Heart left ventricle (tissue), 16 donors: Measurements from ENCODE around the gene SPC24. TPM values are rescaled to one million over a fixed set of nuclear protein-coding genes. Genes with fewer than 3 reads are reported as not detected.
"Not testable (repeated sequence)": the region's sequence is repeated elsewhere in the genome, so short reads cannot be mapped to it uniquely, and the experiment has no call there.

ENCODE experiments used
- ATAC-seq, 4 donors: fragments of 200-7000 bp; cut with Tn5 transposase; one replicate each; pipeline ENCODE4 v1.9.1; 2020 to 2022; ENCODE audit warnings: moderate library complexity in 4 of 4, mild to moderate bottlenecking in 3 of 4, moderate number of reproducible peaks in 1 of 4
- DNase-seq, 5 donors: peaks; one replicate each; pipeline ENCODE4 v3.0.0-alpha.2; 2020
- H3K27ac ChIP-seq, 12 donors: fragments of 200-600 bp; sonication (generic) in 4 of 12; one replicate each; pipeline versions ENCODE4 v1.5.0 to v1.8.0; 2016 to 2022; ENCODE audit warnings: mild to moderate bottlenecking in 2 of 12
- H3K27me3 ChIP-seq, 9 donors: fragments of 200-600 bp; sonication (generic) in 2 of 9; one replicate each; pipeline versions ENCODE4 v1.5.1 to v1.8.0; 2016 to 2022; ENCODE audit warnings: mild to moderate bottlenecking in 3 of 9
- H3K36me3 ChIP-seq, 9 donors: fragments of 200-600 bp; sonication (generic) in 2 of 9; one replicate each; pipeline versions ENCODE4 v1.5.0 to v1.8.0; 2018 to 2022; ENCODE audit warnings: mild to moderate bottlenecking in 2 of 9
- H3K4me1 ChIP-seq, 12 donors: fragments of 200-600 bp; sonication (generic) in 4 of 12; one replicate each; pipeline versions ENCODE4 v1.5.0 to v1.8.0; 2016 to 2022; ENCODE audit warnings: mild to moderate bottlenecking in 3 of 12
- H3K4me3 ChIP-seq, 12 donors: fragments of 200-600 bp; sonication (generic) in 4 of 12; one replicate each; pipeline versions ENCODE4 v1.5.0 to v1.8.0; 2017 to 2022; ENCODE audit warnings: mild to moderate bottlenecking in 9 of 12, moderate library complexity in 4 of 12
- H3K9me3 ChIP-seq, 12 donors: fragments of 200-600 bp; sonication (generic) in 4 of 12; one replicate each; pipeline versions ENCODE4 v1.5.0 to v1.8.0; 2016 to 2022; ENCODE audit warnings: mild to moderate bottlenecking in 1 of 12
- POLR2A ChIP-seq, 2 donors: fragments of 450-650 bp; IDR thresholded peaks; one replicate each; pipeline ENCODE4 v1.6.1; 2017; ENCODE audit warnings: antibody characterized with exemption in 2 of 2, mild to moderate bottlenecking in 2 of 2, moderate library complexity in 2 of 2
- WGBS, 4 donors: extraction: QIAGEN DNeasy Blood & Tissue Kit in 2 of 4; methylation state at CpG; one replicate each; pipeline versions ENCODE4 v1.1.5 to v1.1.7; 2013 to 2018; 5-methylcytosine and 5-hydroxymethylcytosine counted together
- intact Hi-C, 10 donors: fragments of 100-400 bp; cut with DNase I; formaldehyde crosslinking; loops; one replicate each; pipeline versions ENCODE4 v1.11.1 to v1.14.2; 2022
- polyA plus RNA-seq, 2 donors: library from polyadenylated mRNA; stranded (reverse); fragments of 200-250 nt; gene quantifications; one replicate each; pipeline ENCODE4 v1.2.3, GENCODE V29; 2013
- total RNA-seq, 9 donors: library from RNA; depleted of rRNA in 2 of 9; stranded (reverse); fragments of >200 nt in 2 of 9; fragmentation: NEBNext Ultra II Directional in 3 of 9; extraction: Animal tissue kit (Norgen Biotek cat#: 25700) in 3 of 9; gene quantifications; one replicate each; pipeline versions ENCODE4 v1.1.0 to v1.2.4, GENCODE V29; 2016 to 2023
- TF ChIP-seq, protein P1 (sequence below), 12 donors: fragments of 200-600 bp; sonication (generic) in 4 of 12; IDR thresholded peaks; one replicate each; pipeline versions ENCODE4 v1.5.0 to v1.8.0; 2018 to 2022; ENCODE audit warnings: antibody characterized with exemption in 12 of 12, mild to moderate bottlenecking in 5 of 12
- donor health status: ischemic (EF 13 %, LVEDD 7.1; RV severe dilation, severe dysfunction).
- donor health status: healthy with polysubstance abuse.
- donor health status: DM: no; HTN: yes; CAD: no.
- donor health status: DM: no; HTN: no; CAD: no.
- donor health status: ischemic (EF 25% LVEDD 6.9; RV normal size, moderate dysfunction).
- donor health status: ischemic (EF 25% LVEDD 5.7; RV mildly dilated, moderate dysfunction).
- donor health status: healthy.
- donor health status: DM: yes; HTN: yes; CAD: no.
- donor health status: ischemic (EF 35%, LVEDD 5.7; RV mildly dilated, moderate dysfunction).
- donor health status: nonischemic (EF 11% LVEDD 7.7; RV severe dilation, severe dysfunction).
- donor health status: DM: yes; HTN: yes; CAD: no.
- donor health status: PGD.
- donor health status: ischemic (EF 29% LVEDD 5.4; RV normal size, mild dysfunction).
- donor health status: nonischemic (EF 23%, LVEDD 6.1; RV moderate dilation, normal function).

The SPC24 gene
- total and polyA plus RNA-seq, 11 donors = 1.4 to 10.7 (median 4.9) TPM

DNA sequence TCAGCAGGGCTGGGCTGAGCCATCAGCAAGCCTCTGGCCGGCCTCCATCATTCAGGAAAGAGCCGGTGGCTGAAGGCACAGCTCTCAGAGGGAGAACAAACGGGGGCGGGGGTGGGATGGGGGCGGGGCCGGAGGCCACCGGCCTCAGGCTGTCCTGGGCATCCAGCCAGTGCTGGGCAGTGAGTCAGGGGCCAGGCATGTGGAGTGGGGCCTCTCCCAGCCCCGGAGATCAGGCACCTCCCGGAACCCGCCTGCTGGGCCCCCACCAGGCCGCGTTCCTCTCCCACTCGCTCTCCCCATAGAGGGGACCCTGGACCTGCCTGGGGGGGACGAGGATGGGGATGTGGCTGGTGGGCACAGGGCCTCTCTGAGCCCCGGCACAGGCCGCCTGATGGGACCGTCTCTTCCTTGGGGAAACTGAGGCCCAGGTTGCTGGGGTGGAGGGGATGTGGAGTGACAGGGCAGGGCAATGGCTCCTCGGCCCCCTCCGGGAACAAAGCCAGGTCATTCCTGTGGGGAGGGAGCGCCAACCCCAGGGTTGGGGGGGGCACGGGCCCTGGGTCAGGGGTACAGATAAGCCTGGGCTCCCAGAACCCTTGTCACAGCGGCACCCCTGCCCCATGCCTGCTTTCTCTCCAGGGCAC lies 12.9 kb downstream of the SPC24 start:
- no peaks in the 10 kb centered on the region for H3K36me3 ChIP-seq
- ATAC-seq (peak; percentile 79 to 84 (median 82)), DNase-seq (peak; percentile 93 to 97 (median 95))
- 0 to 4% (median 1%) methylated on average over 11 to 22 of the region's 22 CpGs for WGBS, 4 donors
- H3K4me3 ChIP-seq = peak overlapping the region in 11 of 12 donors; percentile 4 to 40 (median 30)
- H3K27ac ChIP-seq = peak overlapping the region; percentile 95 to 100 (median 98)
- no peaks in the 10 kb centered on the region for H3K27me3 ChIP-seq
- TF ChIP-seq, protein P1, sequence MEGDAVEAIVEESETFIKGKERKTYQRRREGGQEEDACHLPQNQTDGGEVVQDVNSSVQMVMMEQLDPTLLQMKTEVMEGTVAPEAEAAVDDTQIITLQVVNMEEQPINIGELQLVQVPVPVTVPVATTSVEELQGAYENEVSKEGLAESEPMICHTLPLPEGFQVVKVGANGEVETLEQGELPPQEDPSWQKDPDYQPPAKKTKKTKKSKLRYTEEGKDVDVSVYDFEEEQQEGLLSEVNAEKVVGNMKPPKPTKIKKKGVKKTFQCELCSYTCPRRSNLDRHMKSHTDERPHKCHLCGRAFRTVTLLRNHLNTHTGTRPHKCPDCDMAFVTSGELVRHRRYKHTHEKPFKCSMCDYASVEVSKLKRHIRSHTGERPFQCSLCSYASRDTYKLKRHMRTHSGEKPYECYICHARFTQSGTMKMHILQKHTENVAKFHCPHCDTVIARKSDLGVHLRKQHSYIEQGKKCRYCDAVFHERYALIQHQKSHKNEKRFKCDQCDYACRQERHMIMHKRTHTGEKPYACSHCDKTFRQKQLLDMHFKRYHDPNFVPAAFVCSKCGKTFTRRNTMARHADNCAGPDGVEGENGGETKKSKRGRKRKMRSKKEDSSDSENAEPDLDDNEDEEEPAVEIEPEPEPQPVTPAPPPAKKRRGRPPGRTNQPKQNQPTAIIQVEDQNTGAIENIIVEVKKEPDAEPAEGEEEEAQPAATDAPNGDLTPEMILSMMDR (IDR thresholded peaks at IDR 0.05) = no peak
- TF ChIP-seq POLR2A (IDR thresholded peaks at IDR 0.05) = no peak
- intact Hi-C loops = loop anchor here in 5 of 10 donors (1.0 to 2.0 kb wide), 4 partner anchors 22 to 61 kb away; partner anchors contain the start of gene KANK2 (in 2 of the 5)
- peaks cover 0 to 5% (median 0%) of the 10 kb centered on the region in 12 donors for H3K9me3 ChIP-seq
- peaks cover 25 to 63% (median 49%) of the 10 kb centered on the region in 12 donors for H3K4me1 ChIP-seq

DNA sequence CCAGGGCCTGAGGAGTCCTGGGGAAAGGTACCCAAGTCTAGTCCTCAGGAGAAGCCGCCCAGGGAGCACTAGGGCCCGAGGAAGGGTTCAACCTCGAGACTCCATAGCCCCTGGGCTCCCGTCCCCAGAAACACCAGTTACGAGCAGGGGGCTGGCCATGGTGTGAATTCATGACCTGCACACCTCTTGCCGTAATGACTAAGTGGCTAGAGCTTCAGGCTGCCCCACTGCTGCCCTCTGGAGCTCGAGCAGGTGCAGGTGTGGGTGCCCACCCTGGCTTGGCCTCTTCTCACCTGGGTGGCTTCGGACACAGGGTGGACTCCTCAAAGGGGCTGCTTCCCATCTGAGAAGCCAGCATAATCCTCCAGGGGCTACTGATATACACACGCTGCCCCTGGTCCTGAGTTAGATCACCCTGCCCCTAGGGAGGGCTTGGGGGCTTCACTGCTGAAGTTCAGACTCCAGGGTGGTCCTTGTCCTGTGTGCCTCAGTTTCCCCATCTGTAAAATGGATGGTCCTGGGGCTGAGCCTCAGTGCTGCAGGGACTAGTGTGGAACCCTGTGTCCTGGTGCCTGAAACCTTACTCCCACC lies 13.6 kb downstream of the SPC24 start:
- peaks cover 25 to 69% (median 54%) of the 10 kb centered on the region in 12 donors for H3K4me1 ChIP-seq
- no peak for ATAC-seq
- intact Hi-C loops = loop anchor here in 5 of 10 donors (1.0 to 2.0 kb wide), 4 partner anchors 23 to 61 kb away; partner anchors contain the start of gene KANK2 (in 2 of the 5)

DNA sequence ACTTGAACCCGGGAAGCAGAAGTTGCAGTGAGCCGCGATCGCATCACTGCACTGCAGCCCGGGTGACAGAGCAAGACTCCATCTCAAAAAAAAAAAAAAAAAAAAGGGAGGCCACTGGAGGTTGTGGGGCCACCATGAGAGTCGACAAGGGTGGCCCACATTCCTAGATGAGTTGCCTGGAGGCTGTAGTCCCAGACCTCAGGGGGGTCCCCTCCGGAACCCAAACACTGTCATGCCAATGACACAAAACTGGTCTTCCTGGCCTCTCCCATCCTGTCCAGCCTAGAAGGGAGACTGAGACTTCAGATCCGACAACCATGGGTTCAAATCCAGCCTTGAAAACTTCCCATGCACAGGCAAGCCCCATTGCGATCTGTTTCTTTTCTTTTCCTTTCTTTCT lies 14.7 kb downstream of the SPC24 start:
- H3K4me1 ChIP-seq = peaks cover 25 to 72% (median 54%) of the 10 kb centered on the region in 12 donors
- intact Hi-C loops = no loop called here
- no peaks in the 10 kb centered on the region for H3K27me3 ChIP-seq
- ATAC-seq = no peak
- no peak for TF ChIP-seq POLR2A (IDR thresholded peaks at IDR 0.05)
- TF ChIP-seq, protein P1 (IDR thresholded peaks at IDR 0.05) = no peak
- DNase-seq = no peak
- no peak overlapping the region for H3K4me3 ChIP-seq
- peaks cover 0 to 5% (median 0%) of the 10 kb centered on the region in 12 donors for H3K9me3 ChIP-seq
- peak overlapping the region in 6 of 12 donors; percentile 5 to 100 (median 97) for H3K27ac ChIP-seq
- H3K36me3 ChIP-seq = no peaks in the 10 kb centered on the region
- 88 to 94% (median 93%) methylated on average over 9 of the region's 9 CpGs for WGBS, 4 donors

More for the DNA sequence above, 13.6 kb downstream of the SPC24 start:
- WGBS, 4 donors = 60 to 65% (median 62%) methylated on average over 7 to 9 of the region's 9 CpGs
- TF ChIP-seq, protein P1 (IDR thresholded peaks at IDR 0.05) = peak in 2 of 12 donors; percentile 13 to 23
- no peak for TF ChIP-seq POLR2A (IDR thresholded peaks at IDR 0.05)
- Histone ChIP-seq H3K4me3 (no peak overlapping the region), H3K27ac (peak overlapping the region; percentile 60 to 100 (median 98)), H3K36me3 (no peaks in the 10 kb centered on the region), H3K9me3 (peaks cover 0 to 5% (median 0%) of the 10 kb centered on the region in 12 donors), H3K27me3 (no peaks in the 10 kb centered on the region)
- DNase-seq = peak in 1 of 5 donors; percentile 54

DNA sequence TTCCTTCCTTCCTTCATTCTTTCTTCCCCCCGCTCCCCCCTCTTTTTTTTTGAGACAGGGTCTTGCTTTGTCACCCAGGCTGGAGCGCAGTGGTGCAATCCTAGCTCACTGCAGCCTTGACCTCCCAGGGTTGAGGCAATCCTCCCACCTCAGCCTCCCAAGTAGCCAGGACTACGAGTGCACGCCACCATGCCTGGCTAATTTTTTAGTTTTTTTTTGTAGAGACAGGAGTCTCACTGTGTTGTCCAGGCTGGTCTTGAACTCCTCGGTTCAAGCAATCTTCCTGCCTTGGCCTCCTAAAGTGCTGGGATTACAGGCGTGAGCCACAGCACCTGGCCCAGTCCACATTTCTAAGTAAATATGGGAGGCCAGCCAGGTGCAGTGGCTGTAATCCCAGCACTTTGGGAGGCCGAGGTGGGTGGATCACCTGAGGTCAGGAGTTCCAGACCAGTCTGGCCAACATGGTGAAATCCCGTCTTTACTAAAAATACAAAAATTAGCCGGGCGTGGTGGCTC lies 15.5 kb downstream of the SPC24 start:
- H3K27me3 ChIP-seq, intact Hi-C loops, DNase-seq, H3K9me3 ChIP-seq, ATAC-seq, H3K4me3 ChIP-seq, H3K36me3 ChIP-seq: not testable (repeated sequence)
- peaks cover 25 to 72% (median 54%) of the 10 kb centered on the region in 12 donors for H3K4me1 ChIP-seq
- WGBS, 4 donors = 88 to 91% (median 89%) methylated on average over 10 of the region's 10 CpGs
- H3K27ac ChIP-seq = peak overlapping the region in 11 of 12 donors; percentile 5 to 100 (median 94)
